Panc1 (cell line): ENCODE results near the gene FAM229B. TPM values are rescaled to one million over a fixed set of nuclear protein-coding genes. Genes with fewer than 3 reads are reported as not detected.

ENCODE experiments used
- ATAC-seq: fragments of 200-7000 bp; cut with Tn5 transposase; 2 replicates; pipeline ENCODE4 v1.9.1; 2020; ENCODE audit warnings: mild to moderate bottlenecking, moderate library complexity
- BruUV-seq: library from RNA; stranded (reverse); fragments of 400-500 nt; replicated peaks from 2 replicates; lab custom pipeline; 2021; lab: Mats Ljungman, UMichigan
- CTCF ChIA-PET: fragments of 300-600 bp; sonication (Branson Sonifier 250); formaldehyde crosslinking; loops from one replicate; lab custom pipeline; 2022; ENCODE audit warnings: antibody characterized with exemption; lab: Charles Lee
- POLR2A ChIA-PET: fragments of 300-600 bp; sonication (Branson Sonifier 250); formaldehyde crosslinking; loops from one replicate; lab custom pipeline; 2022; ENCODE audit warnings: antibody characterized with exemption; lab: Charles Lee
- DNase-seq: peaks from one replicate; pipeline ENCODE4 v3.0.0-alpha.2; 2010; ENCODE audit warnings: low read depth, low spot score
- H3K27ac ChIP-seq: 2 replicates; pipeline ENCODE4 v1.5.1; 2011; ENCODE audit warnings: mild to moderate bottlenecking, low read length, inconsistent platforms
- H3K27me3 ChIP-seq: fragments of 200-500 bp; sonication (Bioruptor generic); 2 replicates; pipeline ENCODE4 v1.6.0; 2014; ENCODE audit warnings: low read length, inconsistent platforms; ENCODE audit not compliant: control insufficient read depth, insufficient read depth
- H3K36me3 ChIP-seq: fragments of 200-500 bp; sonication (Bioruptor generic); 2 replicates; pipeline ENCODE4 v1.5.1; 2014; ENCODE audit warnings: inconsistent platforms, mild to moderate bottlenecking, low read length, moderate library complexity; ENCODE audit not compliant: control insufficient read depth, insufficient read depth
- H3K4me1 ChIP-seq: 2 replicates; pipeline ENCODE4 v1.5.1; 2011; ENCODE audit warnings: inconsistent platforms, mild to moderate bottlenecking, low read length, moderate library complexity; ENCODE audit not compliant: control insufficient read depth, insufficient read depth
- H3K4me3 ChIP-seq, 2 experiments: 2 replicates each; pipeline ENCODE4 v1.5.1; 2011 to 2012; ENCODE audit warnings: low read depth in 2 of 2, low read length in 2 of 2, mild to moderate bottlenecking in 2 of 2, inconsistent platforms in 1 of 2, moderate library complexity in 1 of 2
- H3K9me3 ChIP-seq: fragments of 200-500 bp; sonication (Bioruptor generic); 2 replicates; pipeline ENCODE4 v1.5.1; 2014; ENCODE audit warnings: low read depth, mild to moderate bottlenecking, inconsistent platforms, low read length, moderate library complexity; ENCODE audit not compliant: control insufficient read depth, insufficient read depth
- CTCF ChIP-seq: fragments of 450-650 bp; IDR thresholded peaks from 2 replicates; pipeline ENCODE4 v1.5.1; 2017; ENCODE audit warnings: mild to moderate bottlenecking
- POLR2AphosphoS5 ChIP-seq: IDR thresholded peaks from 2 replicates; pipeline ENCODE4 v1.6.1; 2012; ENCODE audit warnings: mild to moderate bottlenecking, low read depth, low read length, moderate library complexity
- SIN3A ChIP-seq: IDR thresholded peaks from 2 replicates; pipeline ENCODE4 v1.6.1; 2012; ENCODE audit warnings: low read depth, mild to moderate bottlenecking, low read length, moderate library complexity, borderline replicate concordance; ENCODE audit not compliant: insufficient read depth
- TCF7L2 ChIP-seq: IDR thresholded peaks from 2 replicates; pipeline ENCODE4 v1.6.1; 2011; ENCODE audit warnings: mild to moderate bottlenecking, low read depth, low read length, inconsistent platforms
- in situ Hi-C: cut with HindIII; loops from 2 replicates; pipeline ENCODE4 v1.10.0; 2016; ENCODE audit warnings: low sequenced_read_pairs, low pct_unique_long_range_greater_than_20kb
- intact Hi-C: fragments of 100-400 bp; cut with micrococcal nuclease; formaldehyde crosslinking; loops from one replicate; pipeline ENCODE4 v1.10.0; 2022; ENCODE audit not compliant: unreplicated experiment
- total RNA-seq: library from RNA; stranded (reverse); gene quantifications from one replicate; pipeline ENCODE4 v1.2.1, GENCODE V29; 2021; ENCODE audit not compliant: unreplicated experiment
- TF ChIP-seq, protein P1 (sequence below), 2 experiments: IDR thresholded peaks; 2 replicates each; pipeline ENCODE4 v1.6.1; 2011 to 2012; ENCODE audit warnings: low read depth in 2 of 2, control low read depth in 1 of 2, low read length in 1 of 2, mild to moderate bottlenecking in 1 of 2, moderate library complexity in 1 of 2; ENCODE audit not compliant: insufficient read depth in 1 of 2

The FAM229B gene
- total RNA-seq, 1 experiment from 2014 or later, result 12.0 TPM

DNA sequence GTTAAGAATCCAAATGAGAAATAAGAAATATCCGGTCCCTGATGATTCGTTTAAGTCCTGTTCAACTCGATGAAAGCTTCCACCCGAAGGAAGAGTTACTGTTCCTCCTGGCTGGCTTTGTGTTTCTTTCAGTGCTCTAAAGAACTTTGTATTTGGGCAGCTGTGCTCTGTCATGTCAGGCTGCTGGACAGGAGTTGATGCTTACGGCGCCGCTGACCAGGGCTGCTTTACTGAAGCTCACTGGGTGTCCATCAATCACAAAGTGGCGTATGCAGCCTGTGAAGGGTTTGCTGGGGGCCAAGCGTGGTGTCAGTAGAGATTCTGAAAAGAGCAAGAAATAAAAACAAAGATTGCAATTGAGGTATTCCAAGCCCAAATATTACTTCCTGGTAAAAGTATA, 21.9 kb downstream of the FAM229B start:
- intact Hi-C loops, result loop anchor here (10.0 kb wide), 1 partner anchor 266 kb away; no protein-coding TSS in a partner anchor

DNA sequence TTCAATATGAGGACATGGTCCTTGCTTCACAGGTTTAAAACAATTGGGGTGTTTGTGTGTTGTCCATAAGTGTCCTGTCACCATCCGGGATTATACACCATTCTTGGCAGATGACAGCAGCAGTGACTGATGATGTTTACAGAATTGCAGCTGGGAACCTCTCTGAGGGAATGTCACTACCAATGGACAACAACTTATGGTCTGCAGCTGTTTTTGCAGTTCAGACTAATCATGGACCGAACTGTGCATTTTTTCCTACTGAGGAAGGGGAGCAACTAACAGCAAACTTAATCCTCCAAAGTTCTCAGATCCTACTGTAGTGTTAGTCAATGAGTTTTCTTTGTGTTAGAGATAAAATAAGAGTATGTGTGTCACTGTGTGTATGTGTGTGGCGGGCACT, 26.0 kb downstream of the FAM229B start:
- no TSS peak for BruUV-seq
- in situ Hi-C loops, result no loop called here
- intact Hi-C loops, result no loop called here
- no peaks in the 10 kb centered on the region for H3K27me3 ChIP-seq
- ChIA-PET POLR2A (no interaction called here), CTCF (no interaction called here)
- DNase-seq (no peak), ATAC-seq (no peak)
- no peak overlapping the region for H3K4me3 ChIP-seq
- no peaks in the 10 kb centered on the region for H3K9me3 ChIP-seq
- H3K4me1 ChIP-seq, result no peaks in the 10 kb centered on the region
- H3K36me3 ChIP-seq, result no peaks in the 10 kb centered on the region
- no peak overlapping the region for H3K27ac ChIP-seq
- TF ChIP-seq CTCF (no peak), POLR2AphosphoS5 (no peak)

More for the DNA sequence above, 21.9 kb downstream of the FAM229B start:
- Histone ChIP-seq H3K4me3 (no peak overlapping the region), H3K36me3 (no peaks in the 10 kb centered on the region), H3K27me3 (no peaks in the 10 kb centered on the region), H3K9me3 (no peaks in the 10 kb centered on the region), H3K27ac (no peak overlapping the region), H3K4me1 (no peaks in the 10 kb centered on the region)
- no peak for ATAC-seq
- ChIA-PET POLR2A (no interaction called here), CTCF (no interaction called here)
- in situ Hi-C loops, result no loop called here
- TF ChIP-seq TCF7L2 (no peak), CTCF (no peak), SIN3A (no peak), POLR2AphosphoS5 (no peak)
- TF ChIP-seq, protein P1, sequence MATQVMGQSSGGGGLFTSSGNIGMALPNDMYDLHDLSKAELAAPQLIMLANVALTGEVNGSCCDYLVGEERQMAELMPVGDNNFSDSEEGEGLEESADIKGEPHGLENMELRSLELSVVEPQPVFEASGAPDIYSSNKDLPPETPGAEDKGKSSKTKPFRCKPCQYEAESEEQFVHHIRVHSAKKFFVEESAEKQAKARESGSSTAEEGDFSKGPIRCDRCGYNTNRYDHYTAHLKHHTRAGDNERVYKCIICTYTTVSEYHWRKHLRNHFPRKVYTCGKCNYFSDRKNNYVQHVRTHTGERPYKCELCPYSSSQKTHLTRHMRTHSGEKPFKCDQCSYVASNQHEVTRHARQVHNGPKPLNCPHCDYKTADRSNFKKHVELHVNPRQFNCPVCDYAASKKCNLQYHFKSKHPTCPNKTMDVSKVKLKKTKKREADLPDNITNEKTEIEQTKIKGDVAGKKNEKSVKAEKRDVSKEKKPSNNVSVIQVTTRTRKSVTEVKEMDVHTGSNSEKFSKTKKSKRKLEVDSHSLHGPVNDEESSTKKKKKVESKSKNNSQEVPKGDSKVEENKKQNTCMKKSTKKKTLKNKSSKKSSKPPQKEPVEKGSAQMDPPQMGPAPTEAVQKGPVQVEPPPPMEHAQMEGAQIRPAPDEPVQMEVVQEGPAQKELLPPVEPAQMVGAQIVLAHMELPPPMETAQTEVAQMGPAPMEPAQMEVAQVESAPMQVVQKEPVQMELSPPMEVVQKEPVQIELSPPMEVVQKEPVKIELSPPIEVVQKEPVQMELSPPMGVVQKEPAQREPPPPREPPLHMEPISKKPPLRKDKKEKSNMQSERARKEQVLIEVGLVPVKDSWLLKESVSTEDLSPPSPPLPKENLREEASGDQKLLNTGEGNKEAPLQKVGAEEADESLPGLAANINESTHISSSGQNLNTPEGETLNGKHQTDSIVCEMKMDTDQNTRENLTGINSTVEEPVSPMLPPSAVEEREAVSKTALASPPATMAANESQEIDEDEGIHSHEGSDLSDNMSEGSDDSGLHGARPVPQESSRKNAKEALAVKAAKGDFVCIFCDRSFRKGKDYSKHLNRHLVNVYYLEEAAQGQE (IDR thresholded peaks at IDR 0.05; ENCODE audit: insufficient read depth in 1 of 2, low read depth in 2 of 2, low read length in 1 of 2), result no peak
- DNase-seq, result no peak
- no TSS peak for BruUV-seq
